Brain pericyte (primary cell): ENCODE data around the gene DLX6.
"Not testable (repeated sequence)": the region's sequence is repeated elsewhere in the genome, so short reads cannot be mapped to it uniquely, and the experiment has no call there.

Source experiments
- DNase-seq: peaks from one replicate; pipeline ENCODE4 v3.0.0-alpha.2; 2012; ENCODE audit warnings: low read depth, low spot score

DLX6 gene

DNA sequence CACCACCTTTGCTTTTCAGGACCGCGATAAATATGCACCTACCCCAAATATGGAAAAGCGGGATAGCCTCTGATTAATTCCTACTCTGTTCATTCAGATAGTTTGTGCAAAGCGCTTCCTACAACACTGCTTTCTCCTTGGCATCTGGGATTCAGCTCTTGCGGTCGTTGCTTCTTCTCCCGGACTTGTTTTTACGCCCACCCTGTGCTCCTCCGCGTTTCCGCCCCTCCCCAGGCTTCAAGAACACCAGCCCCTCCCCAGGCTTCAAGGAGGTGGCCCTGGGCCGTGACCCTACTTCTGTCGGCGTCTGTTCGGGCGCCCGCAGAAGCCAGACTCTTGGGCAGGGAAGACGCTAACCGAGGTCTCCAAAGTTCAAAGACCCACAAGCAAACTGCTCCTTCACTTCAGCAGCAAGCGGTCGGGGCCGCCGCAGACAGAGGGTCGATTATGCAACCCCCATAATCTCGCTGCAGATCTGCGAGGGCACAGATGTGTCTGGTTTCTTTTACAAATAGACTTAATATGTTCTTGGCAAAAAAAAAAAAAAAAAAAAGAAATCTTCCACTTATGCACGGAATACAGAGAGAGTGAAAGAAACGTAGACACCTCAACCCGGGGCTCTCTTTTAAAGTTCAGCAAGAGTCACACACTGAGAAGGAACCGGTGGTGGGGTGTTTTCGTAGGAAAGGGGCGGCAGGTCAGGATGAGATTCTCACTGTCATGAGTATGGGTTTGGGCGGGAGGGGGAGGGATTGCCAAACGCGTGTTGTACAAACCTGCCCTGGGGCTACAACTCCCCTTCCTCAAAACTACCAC, 17.3 kb downstream of the DLX6 start:
- no peak for DNase-seq

GRCh38 chr7:97024209-97025129, 19.1 kb downstream of the DLX6 start, which contains the start of gene DLX5:
DLX5 (minus strand) TSS chr7:97024831; CDS start chr7:97024623, 208 bp downstream.
- DNase-seq = no peak

DNA sequence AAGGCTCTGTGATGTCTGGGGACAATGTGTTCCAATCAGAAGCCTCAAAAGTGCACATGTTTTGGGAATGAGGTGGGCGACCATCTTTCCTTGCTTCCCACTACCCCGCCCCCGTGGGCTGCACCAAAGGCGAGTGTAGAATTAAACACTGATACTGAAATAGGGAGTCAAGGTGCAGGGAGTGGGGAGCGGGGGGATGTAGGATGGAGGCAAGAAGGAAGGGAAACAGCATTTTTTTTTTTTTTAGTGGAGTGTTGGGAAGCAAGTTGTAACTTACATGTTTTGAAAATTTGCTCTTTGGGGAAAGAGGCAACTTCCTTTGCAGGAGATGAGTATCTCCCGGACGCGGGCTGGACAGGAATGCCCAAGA, 19.8 kb downstream of the DLX6 start:
- DNase-seq = no peak

DNA sequence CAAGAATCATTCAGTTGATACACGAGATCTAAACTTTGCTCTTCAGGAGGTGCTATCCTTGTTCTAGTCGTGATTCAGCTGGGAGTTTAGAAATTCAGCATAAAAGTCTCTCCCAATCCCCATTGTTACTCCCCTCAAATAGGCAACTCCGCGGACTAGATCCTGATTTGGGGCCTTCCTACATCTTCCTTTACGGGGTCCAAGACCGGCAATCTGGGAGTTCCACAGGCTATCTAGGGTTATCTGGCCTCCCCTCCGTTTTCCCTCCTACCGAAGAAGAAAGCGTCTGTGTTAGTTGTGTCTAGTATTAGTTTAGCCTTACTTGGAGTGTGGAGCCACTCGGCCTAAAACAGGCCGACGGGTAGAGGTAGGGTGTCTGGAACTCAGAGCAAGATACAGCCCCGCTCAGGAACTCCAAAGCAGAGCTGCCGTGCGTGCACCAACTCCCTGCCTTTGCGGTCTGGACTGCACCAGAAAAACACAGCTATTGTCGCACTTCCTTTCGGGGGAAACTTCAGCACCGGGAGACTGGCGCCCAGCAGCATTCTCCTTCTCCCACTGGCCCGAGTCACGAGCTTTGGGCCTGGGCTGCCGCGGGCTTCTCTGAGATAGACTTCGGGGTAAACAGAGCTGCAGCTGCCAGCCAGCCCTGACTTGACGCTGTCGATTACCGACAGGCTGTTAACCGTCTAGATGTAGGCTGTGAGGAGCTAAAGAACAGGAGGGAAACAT, 20.8 kb downstream of the DLX6 start:
- DNase-seq = no peak

DNA sequence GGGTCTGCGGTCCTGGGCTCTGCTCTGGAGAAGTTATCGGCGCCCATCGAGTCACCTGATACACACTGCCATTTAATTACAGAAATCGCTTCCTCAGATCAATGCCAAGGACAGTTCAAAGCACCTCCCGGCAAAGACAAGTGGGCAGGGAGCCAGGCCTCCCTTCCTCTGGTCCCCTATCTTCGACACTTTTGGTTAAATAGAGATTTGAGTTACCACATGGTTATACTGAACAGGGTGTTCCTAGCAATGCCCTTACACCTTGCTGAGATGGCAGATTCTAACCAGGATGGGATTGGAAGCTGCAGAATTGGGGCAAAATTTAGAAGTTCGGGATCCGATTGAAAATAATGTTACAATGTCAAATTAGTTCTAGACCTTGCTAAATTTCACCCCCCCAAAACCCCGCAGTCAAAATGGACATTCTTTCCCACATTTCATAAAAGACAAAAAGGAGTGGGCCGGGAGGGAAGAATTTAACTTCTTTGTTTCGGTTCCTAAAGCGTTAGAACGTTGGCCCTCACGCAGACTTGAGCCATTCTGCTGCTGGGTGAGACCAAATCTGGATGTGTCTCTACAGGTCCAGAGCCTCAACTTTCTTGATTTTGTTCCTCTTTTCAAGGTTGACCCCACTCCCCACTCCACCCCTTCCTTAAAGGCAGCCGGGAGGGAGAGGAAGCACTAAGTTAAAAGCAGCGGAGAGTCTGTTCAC, 21.5 kb downstream of the DLX6 start:
- DNase-seq = no peak

DNA sequence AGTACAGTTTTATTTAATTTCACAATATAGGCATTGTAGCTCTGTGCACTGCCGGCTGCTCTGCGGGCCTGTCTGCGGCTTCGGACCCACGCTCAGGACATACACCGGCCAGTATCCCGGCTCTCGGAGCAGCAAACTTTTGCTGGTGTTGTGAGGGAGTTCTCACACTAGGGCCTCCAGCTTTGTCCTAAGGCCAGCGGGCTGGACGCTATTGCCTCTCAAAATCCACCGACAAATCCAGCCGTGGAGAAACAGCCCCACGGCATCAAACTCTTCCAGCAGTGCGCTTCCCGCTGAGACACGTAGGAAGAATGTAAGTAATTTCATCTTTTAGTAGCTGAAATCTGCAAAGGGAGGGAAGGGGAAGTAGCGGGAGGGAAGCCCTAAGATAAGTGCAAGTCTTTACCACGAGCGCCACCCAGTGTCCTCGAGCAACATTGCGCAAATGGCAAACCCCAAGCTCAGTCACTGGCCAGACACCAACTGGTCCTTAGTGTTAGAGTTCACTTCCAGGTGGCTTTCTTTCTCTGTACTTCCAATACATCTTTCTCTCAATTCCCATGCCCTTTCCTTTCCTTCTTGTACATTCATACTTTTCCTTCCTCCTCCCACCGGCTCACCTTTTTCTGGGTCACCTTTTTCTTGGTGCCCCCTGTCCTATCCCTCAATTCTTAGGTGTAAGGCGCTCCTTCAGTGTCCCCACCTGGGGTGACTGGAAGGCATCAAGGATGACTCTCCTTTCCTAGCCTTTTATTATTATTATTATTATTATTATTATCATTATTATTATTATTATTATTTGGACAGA, 22.3 kb downstream of the DLX6 start:
- DNase-seq = peak; percentile 26

- DNase-seq = not testable (repeated sequence)
Measured at GRCh38 chr7:97034213-97034852, 29.0 kb downstream of the DLX6 start.

- DNase-seq = no peak
Measured at GRCh38 chr7:97039374-97040065, 34.2 kb downstream of the DLX6 start.

- DNase-seq = no peak
Measured at GRCh38 chr7:97043281-97043680, 37.9 kb downstream of the DLX6 start.
